Mammary epithelial cell (primary cell): ENCODE results near the gene PRKCH.

Experiments
- CTCF ChIP-seq, 2 donors: IDR thresholded peaks in 1 of 2; conservative IDR thresholded peaks in 1 of 2; 2 replicates each; pipeline ENCODE4 v1.5.1; 2011 to 2012; ENCODE audit warnings: inconsistent platforms in 2 of 2, low read length in 2 of 2, mild to moderate bottlenecking in 2 of 2, control low read depth in 1 of 2, low read depth in 1 of 2; ENCODE audit not compliant: insufficient read depth in 1 of 2; ENCODE audit errors: extremely low read depth in 1 of 2
- EZH2 ChIP-seq: IDR thresholded peaks from 2 replicates; pipeline ENCODE4 v1.6.1; 2012; ENCODE audit warnings: low read length, inconsistent platforms, borderline replicate concordance

GRCh38 chr14:61433169-61433568 lies 111.8 kb downstream of the PRKCH start:
- no peak for TF ChIP-seq CTCF (conservative IDR thresholded peaks at IDR 0.05 in 1 of 2, IDR thresholded peaks at IDR 0.05 in 1 of 2; ENCODE audit: extremely low read depth in 1 of 2, insufficient read depth in 1 of 2, low read depth in 1 of 2, low read length in 2 of 2)
- no peak for TF ChIP-seq EZH2
